ENCODE data around the gene C1orf122.

The C1orf122 gene

GRCh38 chr1:37797750-37798345 lies 9.7 kb upstream of the C1orf122 start:
- peak; percentile 55 for DNase-seq (ENCODE audit: low spot score)

- no peak for DNase-seq (ENCODE audit: low spot score)
These were observed 5.2 kb upstream of the C1orf122 start for GRCh38 chr1:37802439-37802838.

- DNase-seq (ENCODE audit: low spot score) = no peak
These were observed 403 bp upstream of the C1orf122 start for GRCh38 chr1:37807220-37807554.

GRCh38 chr1:37808369-37809319 lies 1.1 kb downstream of the C1orf122 start:
- peak; percentile 96 for DNase-seq (ENCODE audit: low spot score)

- DNase-seq (ENCODE audit: low spot score) = no peak
These were observed 2.4 kb downstream of the C1orf122 start for GRCh38 chr1:37809942-37810341.

GRCh38 chr1:37811027-37811655 lies 3.6 kb downstream of the C1orf122 start:
- peak; percentile 81 for DNase-seq (ENCODE audit: low spot score)

GRCh38 chr1:37813529-37814145 lies 6.0 kb downstream of the C1orf122 start:
- no peak for DNase-seq (ENCODE audit: low spot score)

- no peak for DNase-seq (ENCODE audit: low spot score)
These were observed 6.7 kb downstream of the C1orf122 start for GRCh38 chr1:37814252-37814651.

GRCh38 chr1:37817481-37817880 lies 9.9 kb downstream of the C1orf122 start:
- DNase-seq (ENCODE audit: low spot score) = no peak

- no peak for DNase-seq (ENCODE audit: low spot score)
These were observed 13.9 kb downstream of the C1orf122 start for GRCh38 chr1:37821481-37821880.

- DNase-seq (ENCODE audit: low spot score) = no peak
These were observed 15.6 kb downstream of the C1orf122 start for GRCh38 chr1:37822906-37823815.

GRCh38 chr1:37824001-37824400 lies 16.4 kb downstream of the C1orf122 start:
- DNase-seq (ENCODE audit: low spot score) = no peak

GRCh38 chr1:37825506-37825905 lies 17.9 kb downstream of the C1orf122 start:
- DNase-seq (ENCODE audit: low spot score) = no peak

GRCh38 chr1:37828410-37829074 lies 21.0 kb downstream of the C1orf122 start:
- DNase-seq (ENCODE audit: low spot score) = no peak

- no peak for DNase-seq (ENCODE audit: low spot score)
These were observed 23.5 kb downstream of the C1orf122 start for GRCh38 chr1:37831109-37831508.

GRCh38 chr1:37831809-37832208 lies 24.2 kb downstream of the C1orf122 start:
- no peak for DNase-seq (ENCODE audit: low spot score)

GRCh38 chr1:37836788-37837187 lies 29.2 kb downstream of the C1orf122 start:
- no peak for DNase-seq (ENCODE audit: low spot score)

GRCh38 chr1:37839676-37840075 lies 32.1 kb downstream of the C1orf122 start:
- no peak for DNase-seq (ENCODE audit: low spot score)

- no peak for DNase-seq (ENCODE audit: low spot score)
These were observed 33.1 kb downstream of the C1orf122 start for GRCh38 chr1:37840711-37841110.

- no peak for DNase-seq (ENCODE audit: low spot score)
These were observed 34.1 kb downstream of the C1orf122 start for GRCh38 chr1:37841652-37842051.

- DNase-seq (ENCODE audit: low spot score) = no peak
These were observed 36.9 kb downstream of the C1orf122 start for GRCh38 chr1:37844536-37844935.

Data from AG20443 (cell line).